CD4-positive, alpha-beta T cell (primary cell): ENCODE data around the gene NUDT3. TPM values are rescaled to one million over a fixed set of nuclear protein-coding genes. Genes with fewer than 3 reads are reported as not detected.

Experiments used
- ATAC-seq: fragments of 200-7000 bp; cut with Tn5 transposase; one replicate; pipeline ENCODE4 v1.10.0; 2022; ENCODE audit warnings: mild to moderate bottlenecking; ENCODE audit not compliant: poor library complexity
- CTCF ChIA-PET: fragments of 350-600 bp; sonication (Branson Sonifier 250); formaldehyde crosslinking; loops from one replicate; lab custom pipeline; 2021; ENCODE audit warnings: antibody characterized with exemption, inconsistent platforms; lab: Charles Lee
- POLR2A ChIA-PET: fragments of 350-600 bp; sonication (Branson Sonifier 250); formaldehyde crosslinking; loops from one replicate; lab custom pipeline; 2021; ENCODE audit warnings: antibody characterized with exemption, inconsistent platforms; lab: Charles Lee
- DNase-seq, 14 experiments: peaks; one replicate each; pipeline ENCODE4 v3.0.0-alpha.2; 2013 to 2020; ENCODE audit warnings: mixed read lengths in 2 of 14
- H3K27ac ChIP-seq, 2 donors: one replicate each; pipeline versions ENCODE4 v1.5.1 to v1.7.0; 2013; ENCODE audit warnings: low read length in 2 of 2, low read depth in 1 of 2, mild to moderate bottlenecking in 1 of 2
- H3K27me3 ChIP-seq, 2 experiments: 1 replicate in 1 of 2; 2 replicates in 1 of 2; pipeline versions ENCODE4 v1.6.1 to v1.7.0; 2013; ENCODE audit warnings: low read length in 2 of 2, control low read depth in 1 of 2, mild to moderate bottlenecking in 1 of 2, moderate library complexity in 1 of 2; ENCODE audit not compliant: insufficient read depth in 2 of 2, control insufficient read depth in 1 of 2
- H3K36me3 ChIP-seq: one replicate; pipeline ENCODE4 v1.6.1; 2013; ENCODE audit warnings: low read length, control low read depth; ENCODE audit not compliant: insufficient read depth
- H3K4me1 ChIP-seq: one replicate; pipeline ENCODE4 v1.6.1; 2013; ENCODE audit warnings: low read length, control low read depth; ENCODE audit not compliant: insufficient read depth
- H3K4me3 ChIP-seq: one replicate; pipeline ENCODE4 v1.5.1; 2013; ENCODE audit warnings: mild to moderate bottlenecking, low read length, moderate library complexity
- H3K9me3 ChIP-seq, 2 experiments: 1 replicate in 1 of 2; 2 replicates in 1 of 2; pipeline versions ENCODE4 v1.6.1 to v1.7.0; 2013; ENCODE audit warnings: low read length in 2 of 2, mild to moderate bottlenecking in 2 of 2, control low read depth in 1 of 2, moderate library complexity in 1 of 2; ENCODE audit not compliant: control insufficient read depth in 1 of 2, insufficient read depth in 1 of 2
- H3K27ac Mint-ChIP-seq: one replicate; pipeline ENCODE4 v1.8.0; 2020; ENCODE audit warnings: mixed read lengths
- H3K27me3 Mint-ChIP-seq: one replicate; pipeline ENCODE4 v1.8.0; 2021; ENCODE audit warnings: mixed read lengths
- H3K36me3 Mint-ChIP-seq: one replicate; pipeline ENCODE4 v1.8.0; 2021; ENCODE audit warnings: low read depth, mixed read lengths
- H3K4me1 Mint-ChIP-seq: one replicate; pipeline ENCODE4 v1.8.0; 2021; ENCODE audit warnings: low read depth, mixed read lengths
- H3K4me3 Mint-ChIP-seq: one replicate; pipeline ENCODE4 v1.8.0; 2020; ENCODE audit warnings: mild to moderate bottlenecking, mixed read lengths
- H3K9me3 Mint-ChIP-seq: one replicate; pipeline ENCODE4 v1.8.0; 2020; ENCODE audit warnings: mixed read lengths
- CTCF ChIP-seq: fragments of 200-600 bp; IDR thresholded peaks from one replicate; pipeline ENCODE4 v1.8.0; 2022; ENCODE audit warnings: antibody characterized with exemption, mild to moderate bottlenecking
- intact Hi-C, 2 experiments: fragments of 100-400 bp; cut with DNase I in 1 of 2; cut with micrococcal nuclease in 1 of 2; formaldehyde crosslinking; loops; one replicate each; pipeline versions ENCODE4 v1.15.1 to v1.9.0; 2023 to 2025; cut with DNase I, micrococcal nuclease
- total RNA-seq, 174 experiments: library from RNA in 2 of 174; stranded (reverse) in 2 of 174; gene quantifications; one replicate each; pipeline ENCODE4 v1.2.3 and lab custom pipeline; 2021 to 2026

The NUDT3 gene
- total RNA-seq, 2 experiments from 2014 or later, result 14.8 to 15.0 TPM

GRCh38 chr6:34236443-34237315 lies 155.8 kb downstream of the NUDT3 start, which contains the start of gene HMGA1:
Gene HMGA1, plus strand, starts transcription at chr6:34236873. Its CDS starts 3,908 bp downstream, at chr6:34240781.
- H3K27me3 Mint-ChIP-seq, result no peaks in the 10 kb centered on the region
- Histone ChIP-seq H3K27me3 (no peaks in the 10 kb centered on the region), H3K27ac (peak within 1 kb of the TSS; percentile 97 to 99), H3K9me3 (no peaks in the 10 kb centered on the region), H3K4me3 (peak within 1 kb of the TSS; percentile 90), H3K36me3 (peaks cover 13% of the 10 kb centered on the region), H3K4me1 (peaks cover 41% of the 10 kb centered on the region)
- peaks cover 33% of the 10 kb centered on the region for H3K36me3 Mint-ChIP-seq
- ChIA-PET POLR2A (interaction anchor here (0.6 to 2.6 kb wide), 34 partner anchors 9 to 1687 kb away, joined by 3 to 98 read pairs (median 4); partner anchors contain the start of genes BAK1, BLTP3A, NUDT3 and RPS10), CTCF (interaction anchor here (1.7 to 1.9 kb wide), 4 partner anchors 12 to 179 kb away, joined by 5 to 12 read pairs (median 10); partner anchors contain the start of gene SMIM29)
- H3K27ac Mint-ChIP-seq, result peak within 1 kb of the TSS; percentile 99
- TF ChIP-seq CTCF, result no peak
- ATAC-seq (peak; percentile 71), DNase-seq (peak; percentile 84 to 96 (median 89))
- peak within 1 kb of the TSS; percentile 97 for H3K4me3 Mint-ChIP-seq
- intact Hi-C loops, result loop anchor here (1.0 to 10.0 kb wide), 5 partner anchors 12 to 1264 kb away; partner anchors contain the start of gene SNRPC (in 1 of the 2)
- peaks cover 35% of the 10 kb centered on the region for H3K4me1 Mint-ChIP-seq
- no peaks in the 10 kb centered on the region for H3K9me3 Mint-ChIP-seq

GRCh38 chr6:34236131-34236442 lies 156.4 kb downstream of the NUDT3 start:
- intact Hi-C loops, result loop anchor here (1.0 to 10.0 kb wide), 5 partner anchors 12 to 1264 kb away; partner anchors contain the start of gene SNRPC (in 1 of the 2)
- H3K27me3 Mint-ChIP-seq, result no peaks in the 10 kb centered on the region
- peaks cover 39% of the 10 kb centered on the region for H3K4me1 ChIP-seq
- no peak for TF ChIP-seq CTCF
- H3K4me3 ChIP-seq, result peak overlapping the region; percentile 90
- H3K27ac ChIP-seq, result peak overlapping the region; percentile 97 to 99
- H3K27me3 ChIP-seq, result no peaks in the 10 kb centered on the region
- no peaks in the 10 kb centered on the region for H3K9me3 Mint-ChIP-seq
- peak overlapping the region; percentile 97 for H3K4me3 Mint-ChIP-seq
- H3K27ac Mint-ChIP-seq, result peak overlapping the region; percentile 99
- CTCF ChIA-PET, result interaction anchor here (1.7 to 1.9 kb wide), 4 partner anchors 12 to 179 kb away, joined by 5 to 12 read pairs (median 10); partner anchors contain the start of gene SMIM29
- ATAC-seq, result peak; percentile 60
- no peaks in the 10 kb centered on the region for H3K9me3 ChIP-seq
- peaks cover 28% of the 10 kb centered on the region for H3K36me3 Mint-ChIP-seq
- DNase-seq, result peak; percentile 33 to 88 (median 56)
- H3K36me3 ChIP-seq, result peaks cover 7% of the 10 kb centered on the region
- H3K4me1 Mint-ChIP-seq, result peaks cover 35% of the 10 kb centered on the region
- POLR2A ChIA-PET, result interaction anchor here (0.6 to 2.6 kb wide), 25 partner anchors 9 to 1688 kb away, joined by 3 to 98 read pairs (median 4); partner anchors contain the start of genes BAK1, NUDT3, RPS10 and SMIM29
